Neural crest cell (in vitro differentiated cells): ENCODE measurements around the gene NEDD4. TPM values are rescaled to one million over a fixed set of nuclear protein-coding genes. Genes with fewer than 3 reads are reported as not detected.
A peak's percentile ranks its signal among the peaks of the same experiment; 100 is the strongest.
"Not testable (repeated sequence)": the region's sequence is repeated elsewhere in the genome, so short reads cannot be mapped to it uniquely, and the experiment has no call there.

Experiments used
- DNase-seq: peaks from one replicate; pipeline ENCODE4 v3.0.0; 2021; ENCODE audit warnings: low read depth, mixed read lengths, low spot score
- H3K27ac Mint-ChIP-seq: one replicate; pipeline ENCODE4 v1.8.0; 2021; ENCODE audit warnings: mild to moderate bottlenecking, mixed read lengths; ENCODE audit not compliant: unreplicated experiment
- H3K27me3 Mint-ChIP-seq: 2 replicates; pipeline ENCODE4 v1.8.0; 2021; ENCODE audit warnings: low read depth, mild to moderate bottlenecking, mixed read lengths
- H3K36me3 Mint-ChIP-seq: 2 replicates; pipeline ENCODE4 v1.8.0; 2021; ENCODE audit warnings: low read depth, mild to moderate bottlenecking, mixed read lengths
- H3K4me1 Mint-ChIP-seq: 2 replicates; pipeline ENCODE4 v1.8.0; 2021; ENCODE audit warnings: mixed read lengths
- H3K4me3 Mint-ChIP-seq: one replicate; pipeline ENCODE4 v1.8.0; 2021; ENCODE audit warnings: mild to moderate bottlenecking, mixed read lengths
- H3K9me3 Mint-ChIP-seq: 2 replicates; pipeline ENCODE4 v1.8.0; 2021; ENCODE audit warnings: mixed read lengths
- total RNA-seq: library from RNA; stranded (reverse); gene quantifications from 2 replicates; pipeline ENCODE4 v1.2.1, GENCODE V29; 2021
- TF ChIP-seq, protein P1 (sequence below): fragments of 200-600 bp; sonication (generic); conservative IDR thresholded peaks from 2 replicates; pipeline ENCODE4 v1.5.0; 2021; ENCODE audit warnings: antibody characterized with exemption, mild to moderate bottlenecking

The NEDD4 gene
- total RNA-seq, 1 donor from 2014 or later: 20.3 TPM

DNA sequence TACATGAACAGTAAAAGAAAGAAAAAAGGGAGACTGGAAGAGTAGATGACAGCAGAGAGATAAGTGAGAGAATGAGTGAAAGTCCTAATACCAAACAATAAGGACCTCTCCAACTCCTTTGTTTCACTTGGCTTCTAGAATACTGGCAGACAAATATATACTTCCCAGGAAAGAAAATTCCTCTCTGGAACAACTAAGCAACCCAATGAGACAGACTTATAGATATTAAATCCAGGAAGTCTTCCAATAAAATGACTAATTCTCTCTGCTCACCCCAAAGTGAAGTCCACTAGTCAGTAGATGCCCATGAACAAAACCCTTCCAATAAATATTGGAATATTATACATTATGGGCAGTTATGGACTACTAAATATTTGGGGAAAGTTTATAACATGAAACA lies 114.2 kb downstream of the NEDD4 start:
- Mint-ChIP-seq H3K9me3 (no peaks in the 10 kb centered on the region), H3K27ac (no peak overlapping the region), H3K4me1 (no peaks in the 10 kb centered on the region), H3K36me3 (no peaks in the 10 kb centered on the region), H3K4me3 (no peak overlapping the region), H3K27me3 (no peaks in the 10 kb centered on the region)
- DNase-seq: no peak
- TF ChIP-seq, protein P1, sequence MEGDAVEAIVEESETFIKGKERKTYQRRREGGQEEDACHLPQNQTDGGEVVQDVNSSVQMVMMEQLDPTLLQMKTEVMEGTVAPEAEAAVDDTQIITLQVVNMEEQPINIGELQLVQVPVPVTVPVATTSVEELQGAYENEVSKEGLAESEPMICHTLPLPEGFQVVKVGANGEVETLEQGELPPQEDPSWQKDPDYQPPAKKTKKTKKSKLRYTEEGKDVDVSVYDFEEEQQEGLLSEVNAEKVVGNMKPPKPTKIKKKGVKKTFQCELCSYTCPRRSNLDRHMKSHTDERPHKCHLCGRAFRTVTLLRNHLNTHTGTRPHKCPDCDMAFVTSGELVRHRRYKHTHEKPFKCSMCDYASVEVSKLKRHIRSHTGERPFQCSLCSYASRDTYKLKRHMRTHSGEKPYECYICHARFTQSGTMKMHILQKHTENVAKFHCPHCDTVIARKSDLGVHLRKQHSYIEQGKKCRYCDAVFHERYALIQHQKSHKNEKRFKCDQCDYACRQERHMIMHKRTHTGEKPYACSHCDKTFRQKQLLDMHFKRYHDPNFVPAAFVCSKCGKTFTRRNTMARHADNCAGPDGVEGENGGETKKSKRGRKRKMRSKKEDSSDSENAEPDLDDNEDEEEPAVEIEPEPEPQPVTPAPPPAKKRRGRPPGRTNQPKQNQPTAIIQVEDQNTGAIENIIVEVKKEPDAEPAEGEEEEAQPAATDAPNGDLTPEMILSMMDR: no peak

GRCh38 chr15:55873024-55873720 lies 120.2 kb downstream of the NEDD4 start:
- no peak for DNase-seq
- H3K4me1 Mint-ChIP-seq: peaks cover 13% of the 10 kb centered on the region
- no peak overlapping the region for H3K4me3 Mint-ChIP-seq
- H3K27ac Mint-ChIP-seq: peak overlapping the region; percentile 37
- no peaks in the 10 kb centered on the region for H3K36me3 Mint-ChIP-seq
- TF ChIP-seq, protein P1: no peak
- no peaks in the 10 kb centered on the region for H3K27me3 Mint-ChIP-seq
- no peaks in the 10 kb centered on the region for H3K9me3 Mint-ChIP-seq

- no peak overlapping the region for H3K4me3 Mint-ChIP-seq
- TF ChIP-seq, protein P1: no peak
Measured at GRCh38 chr15:55872471-55872870, 120.9 kb downstream of the NEDD4 start.

DNA sequence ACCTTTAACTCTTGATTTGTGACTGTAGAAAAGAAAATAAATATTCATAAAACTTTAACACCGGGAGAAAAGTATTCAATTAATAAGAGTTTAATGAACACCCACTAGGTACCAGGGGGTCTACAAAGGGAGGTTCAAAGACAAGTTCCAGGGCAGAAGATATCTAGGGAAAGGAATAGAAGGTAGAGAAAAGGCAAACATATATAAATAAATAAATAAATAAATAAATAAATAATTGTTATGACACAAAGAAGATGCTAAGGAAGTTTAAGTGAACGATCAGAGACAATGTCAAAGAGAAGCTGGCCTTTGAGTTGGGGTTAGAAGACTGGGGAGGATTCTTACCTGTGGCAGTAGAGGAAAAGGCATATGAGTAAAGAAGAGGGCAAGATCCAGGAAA lies 123.8 kb downstream of the NEDD4 start:
- Mint-ChIP-seq H3K4me1 (peaks cover 13% of the 10 kb centered on the region), H3K9me3 (no peaks in the 10 kb centered on the region), H3K36me3 (no peaks in the 10 kb centered on the region), H3K27ac (no peak overlapping the region), H3K4me3 (no peak overlapping the region), H3K27me3 (no peaks in the 10 kb centered on the region)
- TF ChIP-seq, protein P1: no peak
- DNase-seq: no peak

More at GRCh38 chr15:55872471-55872870, 120.9 kb downstream of the NEDD4 start:
- H3K36me3 Mint-ChIP-seq: no peaks in the 10 kb centered on the region
- DNase-seq: no peak
- no peaks in the 10 kb centered on the region for H3K27me3 Mint-ChIP-seq
- no peaks in the 10 kb centered on the region for H3K9me3 Mint-ChIP-seq
- H3K27ac Mint-ChIP-seq: no peak overlapping the region
- peaks cover 13% of the 10 kb centered on the region for H3K4me1 Mint-ChIP-seq

- DNase-seq: no peak
- Mint-ChIP-seq H3K27ac (no peak overlapping the region), H3K27me3 (no peaks in the 10 kb centered on the region), H3K9me3 (no peaks in the 10 kb centered on the region), H3K36me3 (no peaks in the 10 kb centered on the region), H3K4me3 (no peak overlapping the region), H3K4me1 (peaks cover 13% of the 10 kb centered on the region)
- TF ChIP-seq, protein P1: no peak
Measured at GRCh38 chr15:55868707-55869106, 124.7 kb downstream of the NEDD4 start.

DNA sequence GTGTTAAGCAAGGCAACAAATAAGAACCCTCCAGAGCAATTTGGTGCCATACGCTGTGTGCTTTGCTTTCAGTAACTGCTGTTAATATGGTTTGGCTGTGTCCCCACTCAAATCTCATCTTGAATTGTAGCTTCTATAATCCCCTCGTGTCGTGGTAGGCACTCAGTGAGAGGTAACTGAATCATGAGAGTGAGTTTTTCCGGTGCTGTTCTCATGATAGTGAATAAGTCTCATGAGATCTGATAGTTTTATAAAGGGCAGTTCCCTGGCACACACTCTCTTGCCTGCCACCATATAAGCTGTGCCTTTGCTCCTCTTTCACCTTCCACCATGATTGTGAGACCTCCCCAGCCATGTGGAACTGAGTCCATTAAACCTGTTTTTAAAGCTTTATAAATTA lies 125.1 kb downstream of the NEDD4 start:
- H3K27me3 Mint-ChIP-seq, H3K27ac Mint-ChIP-seq, H3K4me3 Mint-ChIP-seq, H3K36me3 Mint-ChIP-seq, DNase-seq, H3K9me3 Mint-ChIP-seq: not testable (repeated sequence)
- H3K4me1 Mint-ChIP-seq: peaks cover 10% of the 10 kb centered on the region
